GM23338 (cell line): ENCODE data around the gene RARRES2. TPM values are rescaled to one million over a fixed set of nuclear protein-coding genes. Genes with fewer than 3 reads are reported as not detected.

Experiments
- ATAC-seq: fragments of 200-7000 bp; cut with Tn5 transposase; 3 replicates; pipeline ENCODE4 v1.9.1; 2020
- DNase-seq: peaks from one replicate; pipeline ENCODE4 v3.0.0-alpha.2; 2015; ENCODE audit warnings: low spot score
- H2AFZ ChIP-seq: fragments of 200-600 bp; sonication (generic); 2 replicates; pipeline ENCODE4 v1.8.0; 2016; ENCODE audit warnings: antibody characterized with exemption, mild to moderate bottlenecking, moderate library complexity
- H3F3A ChIP-seq: fragments of 200-600 bp; sonication (generic); replicated peaks from 2 replicates; pipeline ENCODE4 v1.8.0; 2017; ENCODE audit warnings: antibody characterized with exemption, mixed run types, low read depth
- H3K27ac ChIP-seq: fragments of 200-600 bp; sonication (generic); 2 replicates; pipeline ENCODE4 v1.6.1; 2016; ENCODE audit warnings: low read depth
- H3K27me3 ChIP-seq: fragments of 200-600 bp; sonication (generic); 2 replicates; pipeline ENCODE4 v1.8.0; 2016; ENCODE audit warnings: mild to moderate bottlenecking, mixed run types, moderate library complexity; ENCODE audit not compliant: insufficient read depth
- H3K36me3 ChIP-seq: fragments of 200-600 bp; sonication (generic); 2 replicates; pipeline ENCODE4 v1.8.0; 2016; ENCODE audit warnings: mild to moderate bottlenecking; ENCODE audit not compliant: insufficient read depth
- H3K4me1 ChIP-seq: fragments of 200-600 bp; sonication (generic); 2 replicates; pipeline ENCODE4 v1.8.0; 2016; ENCODE audit warnings: mild to moderate bottlenecking, moderate library complexity; ENCODE audit not compliant: insufficient read depth
- H3K4me2 ChIP-seq: fragments of 200-600 bp; sonication (generic); 2 replicates; pipeline ENCODE4 v1.7.1; 2017; ENCODE audit warnings: mixed run types
- H3K4me3 ChIP-seq: fragments of 200-600 bp; sonication (generic); 2 replicates; pipeline ENCODE4 v1.6.1; 2016; ENCODE audit warnings: mixed run types
- H3K79me2 ChIP-seq: fragments of 200-600 bp; sonication (generic); replicated peaks from 2 replicates; pipeline ENCODE4 v1.8.0; 2017; ENCODE audit warnings: mild to moderate bottlenecking; ENCODE audit not compliant: insufficient read depth
- H3K9me2 ChIP-seq: fragments of 200-600 bp; sonication (generic); 2 replicates; pipeline ENCODE4 v1.8.0; 2017; ENCODE audit not compliant: insufficient read depth
- H4K20me1 ChIP-seq: fragments of 200-600 bp; sonication (generic); replicated peaks from 2 replicates; pipeline ENCODE4 v1.8.0; 2017; ENCODE audit warnings: mild to moderate bottlenecking; ENCODE audit not compliant: insufficient read depth
- H3K27ac Mint-ChIP-seq: 2 replicates; pipeline ENCODE4 v1.8.0; 2020; ENCODE audit warnings: inconsistent platforms, mild to moderate bottlenecking, moderate library complexity, mixed read lengths
- H3K27me3 Mint-ChIP-seq: 3 replicates; pipeline ENCODE4 v1.8.0; 2022; ENCODE audit warnings: low read depth, mild to moderate bottlenecking, moderate library complexity, mixed read lengths, inconsistent platforms; ENCODE audit not compliant: insufficient read depth, poor library complexity
- H3K36me3 Mint-ChIP-seq: 3 replicates; pipeline ENCODE4 v1.8.0; 2021; ENCODE audit warnings: low read depth, mild to moderate bottlenecking, inconsistent platforms, moderate library complexity, mixed read lengths
- H3K4me1 Mint-ChIP-seq: 3 replicates; pipeline ENCODE4 v1.8.0; 2020; ENCODE audit warnings: mild to moderate bottlenecking, inconsistent platforms, mixed read lengths
- H3K4me3 Mint-ChIP-seq: 3 replicates; pipeline ENCODE4 v1.8.0; 2021; ENCODE audit warnings: moderate library complexity, mild to moderate bottlenecking, inconsistent platforms, mixed read lengths
- H3K9me3 Mint-ChIP-seq: 3 replicates; pipeline ENCODE4 v1.8.0; 2020; ENCODE audit warnings: moderate library complexity, mild to moderate bottlenecking, inconsistent platforms, mixed read lengths
- CREB1 ChIP-seq: fragments of 250-450 bp; sonication (Bioruptor Pico); IDR thresholded peaks from 2 replicates; pipeline ENCODE4 v1.5.0; 2020; ENCODE audit warnings: low read depth, mild to moderate bottlenecking, moderate library complexity
- CTCF ChIP-seq, 2 experiments: fragments of 200-600 bp in 1 of 2; sonication (generic) in 1 of 2; conservative IDR thresholded peaks; 2 replicates each; pipeline versions ENCODE4 v1.5.1 to v1.6.1; 2016 to 2017; ENCODE audit warnings: antibody characterized with exemption in 2 of 2, low read depth in 2 of 2, mild to moderate bottlenecking in 2 of 2, moderate library complexity in 1 of 2
- ETS1 ChIP-seq: IDR thresholded peaks from 2 replicates; pipeline ENCODE4 v1.6.1; 2016; ENCODE audit warnings: antibody characterized with exemption
- EZH2 ChIP-seq: fragments of 200-600 bp; sonication (generic); IDR thresholded peaks from one replicate; pipeline ENCODE4 v1.8.0; 2017; ENCODE audit warnings: antibody characterized with exemption, mild to moderate bottlenecking, low read depth; ENCODE audit not compliant: unreplicated experiment
- JUNB ChIP-seq: IDR thresholded peaks from one replicate; pipeline ENCODE4 v1.6.1; 2016; ENCODE audit warnings: antibody characterized with exemption; ENCODE audit not compliant: unreplicated experiment
- NANOG ChIP-seq: IDR thresholded peaks from 2 replicates; pipeline ENCODE4 v1.6.1; 2016; ENCODE audit warnings: antibody characterized with exemption, borderline replicate concordance
- POLR2AphosphoS5 ChIP-seq: IDR thresholded peaks from 2 replicates; pipeline ENCODE4 v1.6.1; 2016; ENCODE audit warnings: antibody characterized with exemption, low read depth
- REST ChIP-seq: IDR thresholded peaks from one replicate; pipeline ENCODE4 v1.6.1; 2018; ENCODE audit warnings: antibody characterized with exemption; ENCODE audit not compliant: unreplicated experiment
- ZNF114 ChIP-seq: fragments of 250-450 bp; sonication (Bioruptor Pico); IDR thresholded peaks from 2 replicates; pipeline ENCODE4 v1.5.0; 2020; ENCODE audit warnings: mild to moderate bottlenecking, moderate library complexity
- ZNF462 ChIP-seq: fragments of 250-450 bp; sonication (Bioruptor Pico); IDR thresholded peaks from 2 replicates; pipeline ENCODE4 v1.5.0; 2020; ENCODE audit warnings: mild to moderate bottlenecking, moderate library complexity
- polyA plus RNA-seq: library from polyadenylated mRNA; unstranded; fragments of >200 nt; fragmentation: Nextera tagmentation; extraction: Ambion mirVana; gene quantifications from 2 replicates; pipeline ENCODE4 v1.2.1, GENCODE V29; 2016
- total RNA-seq: library from RNA; depleted of rRNA; stranded (reverse); fragments of >200 nt; shearing (Covaris generic); gene quantifications from 2 replicates; pipeline ENCODE4 v1.2.3, GENCODE V29; 2014

Gene RARRES2
- total and polyA plus RNA-seq, 2 experiments from 2014 or later = 169 to 314 TPM

GRCh38 chr7:150374026-150374425, 32.6 kb upstream of the RARRES2 start (continued):
- TF ChIP-seq CTCF (conservative IDR thresholded peaks at IDR 0.05; ENCODE audit: low read depth in 2 of 2) = no peak
- TF ChIP-seq NANOG = no peak

- Mint-ChIP-seq H3K4me3 (peak overlapping the region; percentile 50; the same call in 1 of the 3 replicates), H3K4me1 (peaks cover 68% of the 10 kb centered on the region), H3K27me3 (peaks cover 32% of the 10 kb centered on the region), H3K9me3 (no peaks in the 10 kb centered on the region), H3K27ac (peak overlapping the region; percentile 48; the same call in 1 of the 2 replicates), H3K36me3 (peaks cover 58% of the 10 kb centered on the region)
- no peaks in the 10 kb centered on the region for H3K9me2 ChIP-seq
- TF ChIP-seq ZNF114 (CRISPR knock-in tag) (no peak), REST (no peak), ZNF462 (CRISPR knock-in tag) (no peak), POLR2AphosphoS5 (no peak), ETS1 (no peak), JUNB (no peak), EZH2 (no peak), CREB1 (CRISPR knock-in tag) (no peak)
- ATAC-seq (no peak), DNase-seq (no peak)
- H3K27ac ChIP-seq = peak overlapping the region; percentile 97; the same call in 1 of the 2 replicates
- no peak overlapping the region for H3K4me3 ChIP-seq
- H3K4me2 ChIP-seq = no peak overlapping the region
- H3K79me2 ChIP-seq = peaks cover 42% of the 10 kb centered on the region
- peaks cover 39% of the 10 kb centered on the region for H3F3A ChIP-seq
- no peaks in the 10 kb centered on the region for H3K27me3 ChIP-seq
- peaks cover 5% of the 10 kb centered on the region for H4K20me1 ChIP-seq
- H3K36me3 ChIP-seq = 0 out of 2 replicates have a peak, but pooled peaks cover 3% of the 10 kb centered on the region
- H3K4me1 ChIP-seq = peaks cover 50% of the 10 kb centered on the region
- no peak overlapping the region for H2AFZ ChIP-seq
These were observed 31.8 kb upstream of the RARRES2 start for GRCh38 chr7:150373049-150373801.
